GM20000 (cell line): ENCODE measurements around the gene RPS27A.
"Not testable (repeated sequence)": the region's sequence is repeated elsewhere in the genome, so short reads cannot be mapped to it uniquely, and the experiment has no call there.

Experiments
- DNase-seq: peaks from one replicate; pipeline ENCODE4 v3.0.0; 2012; ENCODE audit warnings: low spot score
- CTCF ChIP-seq: IDR thresholded peaks from 2 replicates; pipeline ENCODE4 v1.5.1; 2012; ENCODE audit warnings: mild to moderate bottlenecking, control low read depth; ENCODE audit errors: extremely low read depth, missing control alignments

The RPS27A gene

GRCh38 chr2:55223958-55224760 lies 8.3 kb upstream of the RPS27A start:
- no peak for DNase-seq
- TF ChIP-seq CTCF: no peak

- TF ChIP-seq CTCF: no peak
- DNase-seq: no peak
These were observed 7.7 kb upstream of the RPS27A start for GRCh38 chr2:55224761-55225261.

- DNase-seq: no peak
- TF ChIP-seq CTCF: no peak
These were observed 6.9 kb upstream of the RPS27A start for GRCh38 chr2:55225481-55226020.

- not testable (repeated sequence) for DNase-seq
These were observed 4.9 kb upstream of the RPS27A start for GRCh38 chr2:55227437-55228225.

GRCh38 chr2:55228226-55228563 lies 4.3 kb upstream of the RPS27A start:
- TF ChIP-seq CTCF: no peak
- DNase-seq: no peak

GRCh38 chr2:55229221-55229620 lies 3.3 kb upstream of the RPS27A start:
- TF ChIP-seq CTCF: no peak
- DNase-seq: no peak

GRCh38 chr2:55230551-55230950 lies 1.9 kb upstream of the RPS27A start:
- no peak for TF ChIP-seq CTCF

More at GRCh38 chr2:55230551-55230950, 1.9 kb upstream of the RPS27A start:
- DNase-seq: no peak
